Omental fat pad (tissue), 4 donors: ENCODE measurements around the gene PTGES2. TPM values are rescaled to one million over a fixed set of nuclear protein-coding genes. Genes with fewer than 3 reads are reported as not detected.

Experiments
- ATAC-seq: fragments of 150-250 bp; one replicate; pipeline ENCODE4 v1.9.1; 2016; ENCODE audit warnings: mild to moderate bottlenecking, moderate library complexity; ENCODE audit not compliant: low FRiP score
- DNase-seq: peaks from one replicate; pipeline ENCODE4 v3.0.0-alpha.2; 2019; ENCODE audit warnings: low spot score
- CTCF ChIP-seq, 3 donors: fragments of 450-650 bp; IDR thresholded peaks; one replicate each; pipeline ENCODE4 v1.5.1; 2016 to 2017; ENCODE audit warnings: antibody characterized with exemption in 3 of 3, mild to moderate bottlenecking in 3 of 3, moderate library complexity in 2 of 3
- total RNA-seq, 4 donors: library from RNA; depleted of rRNA; stranded (reverse); fragments of >200 nt; gene quantifications; one replicate each; pipeline ENCODE4 v1.1.0, GENCODE V29; 2016

Gene PTGES2
- total RNA-seq, 4 donors from 2014 or later, result 34.6 to 59.4 (median 53.0) TPM

- no peak for ATAC-seq
- no peak for DNase-seq
- no peak for TF ChIP-seq CTCF (IDR thresholded peaks at IDR 0.05)
Observed at GRCh38 chr9:128167209-128167608, 39.7 kb upstream of the PTGES2 start.

- TF ChIP-seq CTCF (IDR thresholded peaks at IDR 0.05), result no peak
- DNase-seq (no peak), ATAC-seq (no peak)
Observed at GRCh38 chr9:128166169-128166568, 38.6 kb upstream of the PTGES2 start.

- no peak for TF ChIP-seq CTCF (IDR thresholded peaks at IDR 0.05)
- no peak for ATAC-seq
- DNase-seq, result no peak
Observed at GRCh38 chr9:128164307-128164885, 36.9 kb upstream of the PTGES2 start.

GRCh38 chr9:128163523-128164306 lies 36.2 kb upstream of the PTGES2 start:
- no peak for TF ChIP-seq CTCF (IDR thresholded peaks at IDR 0.05)
- no peak for DNase-seq

GRCh38 chr9:128163027-128163515 lies 35.5 kb upstream of the PTGES2 start:
- DNase-seq (no peak), ATAC-seq (no peak)
- no peak for TF ChIP-seq CTCF (IDR thresholded peaks at IDR 0.05)

More at GRCh38 chr9:128163523-128164306, 36.2 kb upstream of the PTGES2 start:
- no peak for ATAC-seq

- no peak for TF ChIP-seq CTCF (IDR thresholded peaks at IDR 0.05)
- ATAC-seq, result no peak
- no peak for DNase-seq
Observed at GRCh38 chr9:128162215-128163026, 34.9 kb upstream of the PTGES2 start.
